Rectal smooth muscle tissue (tissue), 1 donor: ENCODE data around the gene APBA2.
"Not testable (repeated sequence)": the region's sequence is repeated elsewhere in the genome, so short reads cannot be mapped to it uniquely, and the experiment has no call there.

ENCODE experiments used
- H3K27ac ChIP-seq: one replicate; pipeline ENCODE4 v1.7.0; 2013; ENCODE audit warnings: low read depth, low read length, inconsistent platforms
- H3K27me3 ChIP-seq: one replicate; pipeline ENCODE4 v1.7.0; 2013; ENCODE audit warnings: low read length; ENCODE audit not compliant: control insufficient read depth, insufficient read depth
- H3K36me3 ChIP-seq: one replicate; pipeline ENCODE4 v1.7.0; 2013; ENCODE audit warnings: low read length; ENCODE audit not compliant: control insufficient read depth, insufficient read depth
- H3K4me1 ChIP-seq: one replicate; pipeline ENCODE4 v1.7.0; 2013; ENCODE audit warnings: low read length; ENCODE audit not compliant: control insufficient read depth, insufficient read depth
- H3K4me3 ChIP-seq: one replicate; pipeline ENCODE4 v1.7.0; 2013; ENCODE audit warnings: low read length
- H3K9ac ChIP-seq: one replicate; pipeline ENCODE4 v1.7.0; 2013; ENCODE audit warnings: low read length

APBA2 gene

DNA sequence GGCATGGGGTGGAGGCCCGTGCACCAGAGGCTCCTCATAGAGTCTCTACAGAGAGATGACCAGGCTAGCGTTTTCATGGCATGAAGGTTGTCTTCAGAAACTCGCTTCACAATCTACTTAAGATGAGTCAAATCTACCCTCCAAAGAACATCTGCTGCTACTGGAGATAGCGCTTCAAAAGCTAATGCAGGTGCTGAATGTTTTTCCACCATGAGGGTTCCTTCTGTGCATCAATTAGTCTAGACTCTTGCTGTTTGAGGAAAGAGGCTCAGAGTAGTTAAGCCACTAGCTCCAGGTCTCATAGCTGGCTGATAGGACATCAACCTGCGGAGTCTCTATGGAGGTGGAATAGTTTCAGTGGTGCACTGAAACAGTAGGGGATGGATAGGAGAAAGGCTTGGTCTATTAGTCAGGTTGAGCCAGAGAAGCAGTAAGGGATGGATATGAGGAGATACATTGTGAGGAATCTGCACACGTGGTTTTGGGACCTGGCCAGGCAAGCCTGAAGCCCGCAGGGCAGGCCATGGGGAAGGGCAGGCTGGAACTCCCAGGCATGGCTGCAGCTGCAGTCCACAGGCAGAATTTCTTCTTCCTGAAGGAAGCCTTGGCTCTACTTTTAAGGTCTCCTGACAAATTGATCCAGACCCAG is 117.5 kb downstream of the APBA2 start:
- no peaks in the 10 kb centered on the region for H3K4me1 ChIP-seq
- H3K36me3 ChIP-seq: no peaks in the 10 kb centered on the region
- no peak overlapping the region for H3K9ac ChIP-seq
- no peak overlapping the region for H3K27ac ChIP-seq
- no peaks in the 10 kb centered on the region for H3K27me3 ChIP-seq
- no peak overlapping the region for H3K4me3 ChIP-seq

GRCh38 chr15:29003840-29004233 is 118.1 kb downstream of the APBA2 start:
- H3K4me1 ChIP-seq: no peaks in the 10 kb centered on the region
- H3K4me3 ChIP-seq: no peak overlapping the region
- no peaks in the 10 kb centered on the region for H3K27me3 ChIP-seq
- H3K9ac ChIP-seq: no peak overlapping the region
- no peak overlapping the region for H3K27ac ChIP-seq
- no peaks in the 10 kb centered on the region for H3K36me3 ChIP-seq

GRCh38 chr15:29005931-29006330 is 120.2 kb downstream of the APBA2 start:
- no peak overlapping the region for H3K27ac ChIP-seq
- no peaks in the 10 kb centered on the region for H3K4me1 ChIP-seq
- H3K9ac ChIP-seq: no peak overlapping the region
- H3K27me3 ChIP-seq: no peaks in the 10 kb centered on the region
- H3K36me3 ChIP-seq: no peaks in the 10 kb centered on the region
- no peak overlapping the region for H3K4me3 ChIP-seq

DNA sequence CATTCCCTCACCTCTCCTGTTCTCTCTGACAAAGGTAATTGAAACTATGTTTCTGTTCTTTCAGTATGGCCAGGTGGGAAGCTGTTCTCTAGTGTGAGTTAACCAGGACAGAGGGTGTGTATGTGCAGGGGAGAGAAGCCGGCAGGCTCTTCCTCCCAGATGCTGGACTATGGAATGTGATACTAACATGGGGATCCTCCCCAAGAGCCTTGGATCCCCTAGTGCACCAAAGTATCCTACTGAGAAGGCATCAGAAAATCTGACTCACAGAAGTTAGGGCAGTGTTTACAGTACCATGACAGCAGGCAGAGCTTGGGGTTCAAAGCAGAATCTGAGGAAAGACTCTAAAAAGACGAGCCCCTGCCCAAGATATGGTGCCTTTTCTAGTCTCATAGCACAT is 123.1 kb downstream of the APBA2 start:
- Histone ChIP-seq H3K27ac (no peak overlapping the region), H3K36me3 (no peaks in the 10 kb centered on the region), H3K4me3 (no peak overlapping the region), H3K9ac (no peak overlapping the region), H3K4me1 (no peaks in the 10 kb centered on the region), H3K27me3 (no peaks in the 10 kb centered on the region)

- H3K36me3 ChIP-seq: no peaks in the 10 kb centered on the region
- H3K27ac ChIP-seq: no peak overlapping the region
- H3K27me3 ChIP-seq: no peaks in the 10 kb centered on the region
Observed at GRCh38 chr15:29012097-29012496, 126.3 kb downstream of the APBA2 start.

DNA sequence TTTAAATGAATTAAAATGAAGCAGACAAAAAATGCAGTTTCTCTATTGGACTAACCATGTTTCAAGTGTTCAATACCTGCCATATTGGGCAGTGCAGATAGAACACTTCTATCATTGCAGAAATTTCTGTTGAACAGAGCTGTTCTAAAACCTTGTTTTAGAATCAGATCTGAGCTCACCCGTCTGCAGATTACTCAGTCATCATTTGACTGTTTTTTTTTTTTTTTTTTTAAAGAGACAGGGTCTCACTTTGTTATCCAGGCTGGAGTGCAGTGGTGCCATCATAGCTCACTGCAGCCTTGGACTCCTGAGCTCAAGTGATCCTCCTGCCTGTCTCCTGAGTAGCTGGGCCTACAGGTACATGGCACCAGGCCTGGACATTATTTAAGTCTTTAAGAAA is 128.7 kb downstream of the APBA2 start:
- Histone ChIP-seq H3K9ac (no peak overlapping the region), H3K27me3 (no peaks in the 10 kb centered on the region), H3K4me1 (no peaks in the 10 kb centered on the region), H3K27ac (no peak overlapping the region), H3K4me3 (no peak overlapping the region), H3K36me3 (no peaks in the 10 kb centered on the region)

More at GRCh38 chr15:29012097-29012496, 126.3 kb downstream of the APBA2 start:
- no peaks in the 10 kb centered on the region for H3K4me1 ChIP-seq
- H3K4me3 ChIP-seq: no peak overlapping the region
- H3K9ac ChIP-seq: no peak overlapping the region

GRCh38 chr15:29016518-29016917 is 130.7 kb downstream of the APBA2 start:
- H3K27ac ChIP-seq: no peak overlapping the region
- no peak overlapping the region for H3K9ac ChIP-seq
- no peak overlapping the region for H3K4me3 ChIP-seq
- H3K4me1 ChIP-seq: no peaks in the 10 kb centered on the region
- H3K27me3 ChIP-seq: no peaks in the 10 kb centered on the region
- no peaks in the 10 kb centered on the region for H3K36me3 ChIP-seq

DNA sequence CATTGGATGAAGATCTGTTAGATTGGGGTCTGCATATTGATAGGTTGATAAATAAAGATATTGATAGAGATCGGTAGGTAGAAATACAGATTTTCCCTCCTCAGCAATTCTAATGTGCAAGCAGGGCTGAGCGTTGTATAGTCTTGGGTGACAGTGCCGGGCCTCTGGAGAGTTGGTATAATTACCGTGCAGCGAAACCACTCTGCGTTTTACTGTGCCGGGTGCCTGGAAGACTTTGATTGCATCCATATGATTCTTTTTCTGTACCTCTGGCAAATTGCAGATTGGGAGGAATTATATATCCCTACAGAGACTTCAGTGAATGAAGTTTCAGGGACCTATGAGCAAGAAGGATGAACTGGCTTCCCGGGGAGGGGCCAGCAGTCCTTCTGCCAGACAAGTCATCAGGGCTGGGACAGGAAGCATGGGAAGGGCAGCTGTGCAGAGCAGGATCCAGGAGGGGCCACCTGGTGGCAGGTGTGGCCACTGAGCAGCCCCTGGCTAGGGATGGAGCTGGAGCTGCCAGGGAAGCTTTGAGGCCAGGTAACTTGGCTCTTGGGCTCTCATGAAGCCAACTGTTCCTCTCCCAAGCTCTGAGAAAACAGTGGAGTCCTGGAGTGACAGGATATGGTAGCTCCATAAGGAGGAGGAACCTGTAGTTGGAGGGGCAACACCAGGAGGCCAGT is 132.5 kb downstream of the APBA2 start:
- Histone ChIP-seq H3K27ac (no peak overlapping the region), H3K4me3 (no peak overlapping the region), H3K9ac (no peak overlapping the region), H3K4me1 (no peaks in the 10 kb centered on the region), H3K27me3 (no peaks in the 10 kb centered on the region), H3K36me3 (no peaks in the 10 kb centered on the region)

DNA sequence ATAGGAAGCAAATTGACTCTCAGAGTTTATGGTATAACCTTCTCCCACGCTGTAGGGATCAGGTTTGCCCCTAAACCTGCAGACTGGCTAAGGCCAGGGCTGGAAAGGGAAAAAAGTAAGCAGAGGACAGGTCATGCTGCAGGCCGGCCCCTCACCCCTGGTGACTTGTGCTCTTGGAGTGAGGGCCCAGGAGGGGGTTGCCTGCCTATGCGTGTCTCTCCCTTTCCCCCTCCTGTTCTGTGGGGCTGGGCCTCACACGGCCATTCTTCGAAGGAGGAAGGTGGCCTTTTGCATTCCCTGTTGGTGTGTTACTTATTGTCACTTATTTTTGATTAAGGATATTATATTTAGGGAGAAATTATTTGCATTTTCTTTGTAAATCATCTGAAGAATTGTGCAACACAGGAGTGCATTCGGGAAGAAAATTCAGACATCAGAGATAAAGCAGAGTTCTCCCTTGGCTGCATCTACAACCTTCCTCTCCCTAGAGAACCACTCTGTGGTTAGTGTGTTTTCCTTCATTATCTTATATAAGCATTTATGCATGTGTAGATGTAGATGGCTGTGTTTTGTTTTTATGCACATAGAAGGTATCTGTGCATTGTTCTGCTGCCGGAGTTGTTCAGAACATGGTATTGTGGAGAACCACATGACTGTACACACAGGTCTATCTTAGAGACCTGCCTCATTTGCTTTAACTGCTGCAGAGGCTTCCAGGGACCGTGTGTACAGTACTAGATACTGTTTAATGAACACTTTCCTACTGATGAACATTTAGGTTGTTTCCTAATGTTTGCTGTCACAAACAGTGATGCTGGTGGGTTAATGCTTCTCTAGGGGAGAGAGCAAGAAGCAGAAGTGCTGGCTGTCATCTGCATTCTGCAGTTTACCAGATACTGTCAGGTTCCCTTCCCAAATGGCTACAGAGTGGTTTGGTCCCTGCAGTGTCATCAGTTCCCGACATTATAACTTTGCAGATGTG is 133.5 kb downstream of the APBA2 start:
- H3K9ac ChIP-seq: no peak overlapping the region
- no peaks in the 10 kb centered on the region for H3K27me3 ChIP-seq
- no peaks in the 10 kb centered on the region for H3K4me1 ChIP-seq

DNA sequence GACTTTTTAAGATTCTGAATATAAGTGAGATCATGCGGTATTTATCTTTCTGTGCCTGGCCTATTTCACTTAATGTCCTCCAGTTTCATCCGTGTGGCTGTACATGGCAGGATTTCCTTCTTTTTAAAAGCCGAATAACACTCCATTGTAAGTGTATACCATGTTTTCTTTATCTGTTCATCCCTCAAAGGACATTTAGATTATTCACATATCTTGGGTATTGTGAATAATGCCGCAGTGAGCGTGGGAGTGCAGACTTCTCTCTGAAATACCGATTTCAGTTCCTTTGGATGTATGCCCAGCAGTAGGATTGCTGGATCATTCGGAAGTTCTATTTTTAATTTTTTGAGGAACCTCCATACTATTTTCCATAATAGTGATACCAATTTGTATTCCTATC is 136.1 kb downstream of the APBA2 start:
- H3K9ac ChIP-seq: no peak overlapping the region
- no peak overlapping the region for H3K4me3 ChIP-seq
- H3K36me3 ChIP-seq: no peaks in the 10 kb centered on the region
- H3K4me1 ChIP-seq: no peaks in the 10 kb centered on the region
- no peak overlapping the region for H3K27ac ChIP-seq
- H3K27me3 ChIP-seq: no peaks in the 10 kb centered on the region

More for the DNA sequence above, 133.5 kb downstream of the APBA2 start:
- no peak overlapping the region for H3K4me3 ChIP-seq
- H3K36me3 ChIP-seq: no peaks in the 10 kb centered on the region
- no peak overlapping the region for H3K27ac ChIP-seq

DNA sequence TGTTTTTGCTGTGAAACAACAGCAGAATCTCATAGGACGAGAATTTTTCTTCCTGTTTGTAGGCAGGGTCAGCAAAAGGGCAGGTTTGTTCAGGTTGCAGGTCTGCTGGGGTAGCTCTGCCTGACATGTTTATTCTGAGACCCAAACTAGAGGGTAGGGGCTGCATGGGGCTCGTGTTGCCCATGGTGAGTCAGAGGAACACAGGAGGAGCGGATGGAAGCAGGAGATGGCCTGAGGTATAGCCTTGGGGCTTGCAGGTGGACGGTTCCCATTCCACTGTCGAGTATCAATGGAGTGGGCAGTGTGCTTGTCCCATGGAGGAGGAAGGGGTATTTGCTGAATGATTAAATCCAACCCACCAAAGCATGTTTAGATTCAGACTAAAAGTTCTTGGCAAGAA is 138.9 kb downstream of the APBA2 start:
- Histone ChIP-seq H3K27ac (no peak overlapping the region), H3K27me3 (no peaks in the 10 kb centered on the region), H3K36me3 (no peaks in the 10 kb centered on the region), H3K4me1 (no peaks in the 10 kb centered on the region), H3K9ac (no peak overlapping the region), H3K4me3 (no peak overlapping the region)

GRCh38 chr15:29025411-29025810 is 139.6 kb downstream of the APBA2 start:
- not testable (repeated sequence) for H3K4me1 ChIP-seq, H3K36me3 ChIP-seq, H3K4me3 ChIP-seq, H3K9ac ChIP-seq, H3K27ac ChIP-seq, H3K27me3 ChIP-seq
